ENCODE results near the gene ASCL5. TPM values are rescaled to one million over a fixed set of nuclear protein-coding genes. Genes with fewer than 3 reads are reported as not detected.

The ASCL5 gene
- total RNA-seq, 2 donors from 2014 or later, result not detected

GRCh38 chr1:201127755-201128455 lies 921 bp upstream of the ASCL5 start:
- Histone ChIP-seq H3K4me1 (no peaks in the 10 kb centered on the region), H3K4me3 (no peak overlapping the region), H3K27me3 (no peaks in the 10 kb centered on the region), H3K36me3 (no peaks in the 10 kb centered on the region), H3K9me3 (no peaks in the 10 kb centered on the region), H3K27ac (no peak overlapping the region)
- TF ChIP-seq CTCF (IDR thresholded peaks at IDR 0.05), result no peak
- no peak for DNase-seq (ENCODE audit: low spot score)

GRCh38 chr1:201126463-201126831 lies 537 bp downstream of the ASCL5 start:
- Histone ChIP-seq H3K9me3 (no peaks in the 10 kb centered on the region), H3K27me3 (no peaks in the 10 kb centered on the region), H3K27ac (no peak overlapping the region), H3K36me3 (no peaks in the 10 kb centered on the region), H3K4me1 (no peaks in the 10 kb centered on the region), H3K4me3 (no peak overlapping the region)
- DNase-seq (ENCODE audit: low spot score), result no peak
- TF ChIP-seq CTCF (IDR thresholded peaks at IDR 0.05), result no peak

GRCh38 chr1:201125800-201126199 lies 1.2 kb downstream of the ASCL5 start:
- Histone ChIP-seq H3K4me3 (no peak overlapping the region), H3K27ac (no peak overlapping the region), H3K27me3 (no peaks in the 10 kb centered on the region), H3K36me3 (no peaks in the 10 kb centered on the region), H3K4me1 (no peaks in the 10 kb centered on the region), H3K9me3 (no peaks in the 10 kb centered on the region)
- no peak for DNase-seq (ENCODE audit: low spot score)
- TF ChIP-seq CTCF (IDR thresholded peaks at IDR 0.05), result no peak

- no peak overlapping the region for H3K4me3 ChIP-seq
- no peak for TF ChIP-seq CTCF (IDR thresholded peaks at IDR 0.05)
- no peak for DNase-seq (ENCODE audit: low spot score)
These were observed 2.0 kb downstream of the ASCL5 start for GRCh38 chr1:201125019-201125418.

GRCh38 chr1:201123866-201124265 lies 3.1 kb downstream of the ASCL5 start:
- H3K4me3 ChIP-seq, result no peak overlapping the region
- DNase-seq (ENCODE audit: low spot score), result no peak
- no peaks in the 10 kb centered on the region for H3K9me3 ChIP-seq
- H3K27me3 ChIP-seq, result no peaks in the 10 kb centered on the region
- no peaks in the 10 kb centered on the region for H3K4me1 ChIP-seq
- no peak overlapping the region for H3K27ac ChIP-seq
- TF ChIP-seq CTCF (IDR thresholded peaks at IDR 0.05), result no peak
- no peaks in the 10 kb centered on the region for H3K36me3 ChIP-seq

More at GRCh38 chr1:201125019-201125418, 2.0 kb downstream of the ASCL5 start:
- Histone ChIP-seq H3K9me3 (no peaks in the 10 kb centered on the region), H3K36me3 (no peaks in the 10 kb centered on the region), H3K4me1 (no peaks in the 10 kb centered on the region), H3K27ac (no peak overlapping the region), H3K27me3 (no peaks in the 10 kb centered on the region)

All from right atrium auricular region (tissue), 2 donors.